GM23338 (cell line): ENCODE measurements around the gene FGF11. TPM values are rescaled to one million over a fixed set of nuclear protein-coding genes. Genes with fewer than 3 reads are reported as not detected.

Experiments used
- ATAC-seq: fragments of 200-7000 bp; cut with Tn5 transposase; 3 replicates; pipeline ENCODE4 v1.9.1; 2020
- DNase-seq: peaks from one replicate; pipeline ENCODE4 v3.0.0-alpha.2; 2015; ENCODE audit warnings: low spot score
- H2AFZ ChIP-seq: fragments of 200-600 bp; sonication (generic); 2 replicates; pipeline ENCODE4 v1.8.0; 2016; ENCODE audit warnings: antibody characterized with exemption, mild to moderate bottlenecking, moderate library complexity
- H3F3A ChIP-seq: fragments of 200-600 bp; sonication (generic); replicated peaks from 2 replicates; pipeline ENCODE4 v1.8.0; 2017; ENCODE audit warnings: antibody characterized with exemption, mixed run types, low read depth
- H3K27ac ChIP-seq: fragments of 200-600 bp; sonication (generic); 2 replicates; pipeline ENCODE4 v1.6.1; 2016; ENCODE audit warnings: low read depth
- H3K27me3 ChIP-seq: fragments of 200-600 bp; sonication (generic); 2 replicates; pipeline ENCODE4 v1.8.0; 2016; ENCODE audit warnings: mild to moderate bottlenecking, mixed run types, moderate library complexity; ENCODE audit not compliant: insufficient read depth
- H3K36me3 ChIP-seq: fragments of 200-600 bp; sonication (generic); 2 replicates; pipeline ENCODE4 v1.8.0; 2016; ENCODE audit warnings: mild to moderate bottlenecking; ENCODE audit not compliant: insufficient read depth
- H3K4me1 ChIP-seq: fragments of 200-600 bp; sonication (generic); 2 replicates; pipeline ENCODE4 v1.8.0; 2016; ENCODE audit warnings: mild to moderate bottlenecking, moderate library complexity; ENCODE audit not compliant: insufficient read depth
- H3K4me2 ChIP-seq: fragments of 200-600 bp; sonication (generic); 2 replicates; pipeline ENCODE4 v1.7.1; 2017; ENCODE audit warnings: mixed run types
- H3K4me3 ChIP-seq: fragments of 200-600 bp; sonication (generic); 2 replicates; pipeline ENCODE4 v1.6.1; 2016; ENCODE audit warnings: mixed run types
- H3K79me2 ChIP-seq: fragments of 200-600 bp; sonication (generic); replicated peaks from 2 replicates; pipeline ENCODE4 v1.8.0; 2017; ENCODE audit warnings: mild to moderate bottlenecking; ENCODE audit not compliant: insufficient read depth
- H3K9me2 ChIP-seq: fragments of 200-600 bp; sonication (generic); 2 replicates; pipeline ENCODE4 v1.8.0; 2017; ENCODE audit not compliant: insufficient read depth
- H4K20me1 ChIP-seq: fragments of 200-600 bp; sonication (generic); replicated peaks from 2 replicates; pipeline ENCODE4 v1.8.0; 2017; ENCODE audit warnings: mild to moderate bottlenecking; ENCODE audit not compliant: insufficient read depth
- H3K27ac Mint-ChIP-seq: 2 replicates; pipeline ENCODE4 v1.8.0; 2020; ENCODE audit warnings: inconsistent platforms, mild to moderate bottlenecking, moderate library complexity, mixed read lengths
- H3K27me3 Mint-ChIP-seq: 3 replicates; pipeline ENCODE4 v1.8.0; 2022; ENCODE audit warnings: low read depth, mild to moderate bottlenecking, moderate library complexity, mixed read lengths, inconsistent platforms; ENCODE audit not compliant: insufficient read depth, poor library complexity
- H3K36me3 Mint-ChIP-seq: 3 replicates; pipeline ENCODE4 v1.8.0; 2021; ENCODE audit warnings: low read depth, mild to moderate bottlenecking, inconsistent platforms, moderate library complexity, mixed read lengths
- H3K4me1 Mint-ChIP-seq: 3 replicates; pipeline ENCODE4 v1.8.0; 2020; ENCODE audit warnings: mild to moderate bottlenecking, inconsistent platforms, mixed read lengths
- H3K4me3 Mint-ChIP-seq: 3 replicates; pipeline ENCODE4 v1.8.0; 2021; ENCODE audit warnings: moderate library complexity, mild to moderate bottlenecking, inconsistent platforms, mixed read lengths
- H3K9me3 Mint-ChIP-seq: 3 replicates; pipeline ENCODE4 v1.8.0; 2020; ENCODE audit warnings: moderate library complexity, mild to moderate bottlenecking, inconsistent platforms, mixed read lengths
- CTCF ChIP-seq, 2 experiments: fragments of 200-600 bp in 1 of 2; sonication (generic) in 1 of 2; conservative IDR thresholded peaks; 2 replicates each; pipeline versions ENCODE4 v1.5.1 to v1.6.1; 2016 to 2017; ENCODE audit warnings: antibody characterized with exemption in 2 of 2, low read depth in 2 of 2, mild to moderate bottlenecking in 2 of 2, moderate library complexity in 1 of 2
- EZH2phosphoT487 ChIP-seq: fragments of 200-600 bp; sonication (generic); IDR thresholded peaks from one replicate; pipeline ENCODE4 v1.8.1; 2018; ENCODE audit warnings: antibody characterized with exemption; ENCODE audit not compliant: unreplicated experiment
- JUNB ChIP-seq: IDR thresholded peaks from one replicate; pipeline ENCODE4 v1.6.1; 2016; ENCODE audit warnings: antibody characterized with exemption; ENCODE audit not compliant: unreplicated experiment
- NANOG ChIP-seq: IDR thresholded peaks from 2 replicates; pipeline ENCODE4 v1.6.1; 2016; ENCODE audit warnings: antibody characterized with exemption, borderline replicate concordance
- STAT1 ChIP-seq: IDR thresholded peaks from one replicate; pipeline ENCODE4 v1.6.1; 2016; ENCODE audit warnings: antibody characterized with exemption; ENCODE audit not compliant: unreplicated experiment
- ZNF114 ChIP-seq: fragments of 250-450 bp; sonication (Bioruptor Pico); IDR thresholded peaks from 2 replicates; pipeline ENCODE4 v1.5.0; 2020; ENCODE audit warnings: mild to moderate bottlenecking, moderate library complexity
- ZNF331 ChIP-seq: fragments of 250-450 bp; sonication (Bioruptor Pico); IDR thresholded peaks from 2 replicates; pipeline ENCODE4 v1.5.0; 2020; ENCODE audit warnings: low read depth, mild to moderate bottlenecking, moderate library complexity
- ZNF462 ChIP-seq: fragments of 250-450 bp; sonication (Bioruptor Pico); IDR thresholded peaks from 2 replicates; pipeline ENCODE4 v1.5.0; 2020; ENCODE audit warnings: mild to moderate bottlenecking, moderate library complexity
- polyA plus RNA-seq: library from polyadenylated mRNA; unstranded; fragments of >200 nt; fragmentation: Nextera tagmentation; extraction: Ambion mirVana; gene quantifications from 2 replicates; pipeline ENCODE4 v1.2.1, GENCODE V29; 2016
- total RNA-seq: library from RNA; depleted of rRNA; stranded (reverse); fragments of >200 nt; shearing (Covaris generic); gene quantifications from 2 replicates; pipeline ENCODE4 v1.2.3, GENCODE V29; 2014
- TF ChIP-seq, protein P1 (sequence below): IDR thresholded peaks from one replicate; pipeline ENCODE4 v1.6.1; 2018; ENCODE audit warnings: antibody characterized with exemption; ENCODE audit not compliant: unreplicated experiment

The FGF11 gene
- total and polyA plus RNA-seq, 2 experiments from 2014 or later, result 11.1 to 16.6 TPM

GRCh38 chr17:7429722-7430121, 9.6 kb upstream of the FGF11 start (continued):
- TF ChIP-seq, protein P1, sequence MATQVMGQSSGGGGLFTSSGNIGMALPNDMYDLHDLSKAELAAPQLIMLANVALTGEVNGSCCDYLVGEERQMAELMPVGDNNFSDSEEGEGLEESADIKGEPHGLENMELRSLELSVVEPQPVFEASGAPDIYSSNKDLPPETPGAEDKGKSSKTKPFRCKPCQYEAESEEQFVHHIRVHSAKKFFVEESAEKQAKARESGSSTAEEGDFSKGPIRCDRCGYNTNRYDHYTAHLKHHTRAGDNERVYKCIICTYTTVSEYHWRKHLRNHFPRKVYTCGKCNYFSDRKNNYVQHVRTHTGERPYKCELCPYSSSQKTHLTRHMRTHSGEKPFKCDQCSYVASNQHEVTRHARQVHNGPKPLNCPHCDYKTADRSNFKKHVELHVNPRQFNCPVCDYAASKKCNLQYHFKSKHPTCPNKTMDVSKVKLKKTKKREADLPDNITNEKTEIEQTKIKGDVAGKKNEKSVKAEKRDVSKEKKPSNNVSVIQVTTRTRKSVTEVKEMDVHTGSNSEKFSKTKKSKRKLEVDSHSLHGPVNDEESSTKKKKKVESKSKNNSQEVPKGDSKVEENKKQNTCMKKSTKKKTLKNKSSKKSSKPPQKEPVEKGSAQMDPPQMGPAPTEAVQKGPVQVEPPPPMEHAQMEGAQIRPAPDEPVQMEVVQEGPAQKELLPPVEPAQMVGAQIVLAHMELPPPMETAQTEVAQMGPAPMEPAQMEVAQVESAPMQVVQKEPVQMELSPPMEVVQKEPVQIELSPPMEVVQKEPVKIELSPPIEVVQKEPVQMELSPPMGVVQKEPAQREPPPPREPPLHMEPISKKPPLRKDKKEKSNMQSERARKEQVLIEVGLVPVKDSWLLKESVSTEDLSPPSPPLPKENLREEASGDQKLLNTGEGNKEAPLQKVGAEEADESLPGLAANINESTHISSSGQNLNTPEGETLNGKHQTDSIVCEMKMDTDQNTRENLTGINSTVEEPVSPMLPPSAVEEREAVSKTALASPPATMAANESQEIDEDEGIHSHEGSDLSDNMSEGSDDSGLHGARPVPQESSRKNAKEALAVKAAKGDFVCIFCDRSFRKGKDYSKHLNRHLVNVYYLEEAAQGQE, result no peak

DNA sequence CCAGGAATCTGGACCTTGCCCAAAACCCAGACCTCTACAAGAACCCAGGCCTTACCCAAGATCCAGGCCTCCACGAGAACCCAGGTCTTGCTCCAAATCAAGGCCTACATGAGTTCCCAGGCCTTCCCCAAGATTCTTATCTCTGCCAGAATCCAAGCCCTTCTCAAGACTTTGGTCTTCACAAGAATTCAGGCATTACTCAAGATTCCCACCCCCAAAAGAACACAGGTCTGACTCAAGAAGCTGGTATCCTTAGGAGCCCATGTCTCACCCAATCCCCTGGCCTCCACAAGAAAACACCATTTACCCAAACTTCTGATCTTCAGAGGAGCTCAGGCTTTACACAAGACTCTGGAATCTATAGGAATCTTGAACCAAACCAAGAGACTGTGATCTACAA, 8.1 kb upstream of the FGF11 start:
- TF ChIP-seq, protein P1, result no peak
- no peak for TF ChIP-seq STAT1
- no peak for TF ChIP-seq NANOG
- no peak for TF ChIP-seq ZNF331 (CRISPR knock-in tag)
- TF ChIP-seq CTCF (conservative IDR thresholded peaks at IDR 0.05; ENCODE audit: low read depth in 2 of 2), result no peak
- no peak for TF ChIP-seq ZNF114 (CRISPR knock-in tag)
- no peak for TF ChIP-seq ZNF462 (CRISPR knock-in tag)
- no peak for TF ChIP-seq JUNB
- no peak for TF ChIP-seq EZH2phosphoT487
- Mint-ChIP-seq H3K4me1 (peaks cover 2% of the 10 kb centered on the region; the same call in 2 of the 3 replicates), H3K27ac (no peak overlapping the region), H3K4me3 (no peak overlapping the region), H3K27me3 (peaks cover 29% of the 10 kb centered on the region), H3K36me3 (no peaks in the 10 kb centered on the region), H3K9me3 (no peaks in the 10 kb centered on the region; the same call in 2 of the 3 replicates)
- Histone ChIP-seq H3K4me3 (no peak overlapping the region), H3K9me2 (0 out of 2 replicates have a peak, but pooled peaks cover 13% of the 10 kb centered on the region), H3K79me2 (no peaks in the 10 kb centered on the region), H3F3A (peaks cover 7% of the 10 kb centered on the region), H3K27me3 (no peaks in the 10 kb centered on the region), H3K27ac (no peak overlapping the region), H4K20me1 (no peaks in the 10 kb centered on the region), H3K36me3 (no peaks in the 10 kb centered on the region), H3K4me2 (no peak overlapping the region), H3K4me1 (no peaks in the 10 kb centered on the region), H2AFZ (no peak overlapping the region)
- no peak for DNase-seq
- no peak for ATAC-seq
